ENCODE results near the gene SH3GL3. TPM values are rescaled to one million over a fixed set of nuclear protein-coding genes. Genes with fewer than 3 reads are reported as not detected.

The SH3GL3 gene
- total RNA-seq, 1 experiment from 2014 or later = not detected

DNA sequence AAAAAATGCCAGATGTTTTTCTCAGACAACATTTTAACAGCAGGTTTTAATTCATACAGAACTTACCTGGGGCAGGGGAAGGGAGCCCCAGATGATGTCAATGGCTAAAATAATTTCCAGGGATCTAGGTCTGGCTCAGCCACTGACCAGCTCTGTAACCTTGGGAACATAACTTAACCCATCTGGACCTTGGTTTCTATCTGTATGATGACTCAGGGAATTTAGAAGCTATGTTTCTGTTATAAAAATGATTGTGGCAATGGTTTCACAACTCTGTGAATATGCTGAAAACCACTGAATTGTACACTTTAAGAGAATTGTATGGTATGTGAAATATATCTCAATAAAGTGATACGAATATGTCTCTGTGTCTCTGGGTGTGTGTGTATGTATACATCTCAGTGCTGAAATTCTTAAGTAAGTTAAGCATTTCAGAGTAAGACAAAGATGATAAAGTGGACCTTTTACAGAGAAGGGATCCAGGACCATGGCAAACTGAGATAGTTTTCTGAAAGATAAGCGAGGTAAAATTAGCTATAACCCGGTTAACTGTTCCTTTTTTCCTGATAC lies 2.9 kb downstream of the SH3GL3 start:
- in situ Hi-C loops (cut with HindIII; ENCODE audit: low sequenced_read_pairs) = no loop called here
- DNase-seq (ENCODE audit: low spot score) = no peak

DNA sequence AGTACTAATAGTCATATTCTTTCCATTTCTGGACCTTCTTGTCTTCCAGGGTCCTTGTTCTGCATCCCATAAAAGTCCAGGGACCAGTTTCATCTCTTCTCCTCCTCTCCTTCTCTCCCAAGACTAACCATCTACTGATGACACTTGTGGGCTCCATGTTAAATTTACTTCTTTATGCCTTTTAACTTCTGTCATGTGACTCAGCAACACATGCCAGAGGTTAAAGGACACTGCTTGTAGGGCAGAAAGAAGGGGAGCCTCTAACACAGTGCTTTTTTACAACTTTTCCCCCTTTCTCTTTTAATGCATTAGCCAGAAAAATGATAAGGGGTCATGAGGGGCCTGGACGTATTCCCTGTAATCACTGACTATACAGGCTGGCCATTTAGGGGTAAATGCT lies 10.0 kb downstream of the SH3GL3 start:
- no peak for DNase-seq (ENCODE audit: low spot score)
- in situ Hi-C loops (cut with HindIII; ENCODE audit: low sequenced_read_pairs) = no loop called here

DNA sequence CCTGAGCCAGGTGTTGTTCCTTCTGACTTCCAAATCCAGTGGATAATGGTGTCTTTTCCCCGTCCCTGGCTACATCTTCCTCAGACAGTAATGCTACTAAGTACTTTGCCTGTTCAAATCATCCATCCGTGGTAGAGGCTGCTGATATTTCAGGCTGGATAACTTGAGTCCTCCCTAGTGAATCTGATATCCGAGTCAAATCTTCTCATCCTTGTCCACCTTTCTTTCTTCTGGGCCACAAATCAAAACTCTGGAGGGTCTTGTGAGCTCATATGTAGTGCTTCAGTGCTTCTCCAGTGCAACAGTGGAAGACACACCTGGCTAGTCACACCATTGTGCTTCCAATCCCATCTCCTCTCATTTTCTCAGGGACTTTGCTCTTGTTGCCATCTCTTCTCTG lies 11.2 kb downstream of the SH3GL3 start:
- in situ Hi-C loops (cut with HindIII; ENCODE audit: low sequenced_read_pairs) = no loop called here
- no peak for DNase-seq (ENCODE audit: low spot score)

DNA sequence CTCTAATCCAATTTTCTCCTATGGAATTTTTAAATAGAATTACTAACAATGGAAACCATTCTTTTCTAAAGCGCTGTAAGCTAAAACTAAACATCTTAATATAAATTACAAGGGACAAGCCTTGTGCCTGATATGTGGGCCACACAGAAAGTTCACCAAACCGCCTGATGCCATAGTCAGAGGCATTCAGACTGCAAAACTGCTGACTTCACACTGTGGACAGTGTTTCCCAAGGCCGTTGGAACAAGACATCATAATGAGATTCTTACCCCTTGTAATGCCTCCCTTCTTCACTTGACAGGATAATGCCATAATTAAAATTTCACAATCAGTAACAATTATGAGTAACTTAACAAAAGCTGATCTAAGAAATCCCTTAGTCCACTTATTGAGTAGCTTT lies 14.9 kb downstream of the SH3GL3 start:
- in situ Hi-C loops (cut with HindIII; ENCODE audit: low sequenced_read_pairs) = no loop called here
- no peak for DNase-seq (ENCODE audit: low spot score)

DNA sequence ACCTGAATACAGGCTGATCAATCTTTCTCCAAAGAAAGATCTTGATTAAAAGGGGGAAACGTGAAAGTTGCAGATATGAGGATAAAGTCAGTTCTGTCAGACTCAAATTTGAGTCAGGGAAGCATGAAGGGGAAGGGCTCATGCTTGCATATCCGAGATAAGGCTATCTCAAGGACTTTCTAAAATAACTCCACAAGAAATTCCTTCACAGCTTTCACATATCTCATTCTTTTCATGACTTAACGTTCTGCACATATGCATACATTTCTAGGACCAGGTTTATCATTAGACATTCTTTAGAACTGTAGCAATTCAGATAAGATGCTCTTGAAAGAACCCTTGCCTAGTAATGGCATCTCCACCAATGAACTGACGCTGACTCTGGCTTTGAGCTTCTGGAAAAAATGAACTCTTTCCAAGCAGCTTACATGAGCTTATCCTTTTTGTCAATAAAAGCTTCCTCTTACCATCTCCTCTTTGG lies 15.9 kb downstream of the SH3GL3 start:
- in situ Hi-C loops (cut with HindIII; ENCODE audit: low sequenced_read_pairs) = no loop called here
- DNase-seq (ENCODE audit: low spot score) = no peak

DNA sequence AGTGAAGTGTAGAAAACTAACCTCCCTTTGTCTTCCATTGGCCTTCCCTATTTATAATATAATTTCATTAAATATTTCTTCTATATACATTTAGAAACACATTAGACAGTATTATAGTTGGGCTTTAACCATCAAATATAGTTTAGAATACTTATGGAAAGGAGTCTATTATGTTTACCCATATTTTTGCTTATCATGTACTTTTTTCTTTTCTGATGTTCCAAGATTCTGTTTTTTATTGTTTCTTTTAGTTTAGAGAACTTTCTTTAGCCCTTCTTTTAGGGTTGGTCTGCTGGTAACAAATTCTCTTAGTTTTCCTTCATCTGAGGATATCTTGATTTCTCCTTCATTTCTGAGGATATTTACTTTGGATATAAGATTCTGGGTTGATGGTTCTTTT lies 23.7 kb downstream of the SH3GL3 start:
- in situ Hi-C loops (cut with HindIII; ENCODE audit: low sequenced_read_pairs) = no loop called here
- DNase-seq (ENCODE audit: low spot score) = no peak

DNA sequence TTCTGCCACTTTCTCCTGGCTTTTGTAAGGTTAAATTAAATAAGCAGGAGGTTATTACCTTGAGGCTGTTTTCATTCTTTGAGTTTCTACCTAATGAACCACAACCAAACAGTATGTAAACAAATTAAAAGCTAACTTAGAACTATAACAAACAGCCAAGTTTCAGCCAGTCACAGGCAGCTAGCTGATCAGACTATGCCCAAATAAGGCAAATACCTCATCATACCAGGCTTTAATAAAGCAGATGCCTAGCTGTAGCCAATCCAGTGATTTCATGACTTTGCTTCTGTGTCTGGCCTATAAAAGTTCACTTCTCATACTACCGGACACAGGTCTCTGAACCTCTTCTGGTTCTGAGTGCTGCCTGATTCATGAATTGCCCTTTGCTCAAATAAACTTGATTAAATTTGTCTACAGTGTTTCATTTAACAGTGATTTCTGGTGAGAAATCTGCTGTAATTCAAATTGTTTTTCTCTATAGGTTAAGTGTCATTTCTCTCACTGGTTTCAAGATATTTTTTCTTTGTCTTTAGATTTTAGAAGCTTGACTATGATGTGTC lies 24.2 kb downstream of the SH3GL3 start:
- in situ Hi-C loops (cut with HindIII; ENCODE audit: low sequenced_read_pairs) = no loop called here
- DNase-seq (ENCODE audit: low spot score) = no peak

DNA sequence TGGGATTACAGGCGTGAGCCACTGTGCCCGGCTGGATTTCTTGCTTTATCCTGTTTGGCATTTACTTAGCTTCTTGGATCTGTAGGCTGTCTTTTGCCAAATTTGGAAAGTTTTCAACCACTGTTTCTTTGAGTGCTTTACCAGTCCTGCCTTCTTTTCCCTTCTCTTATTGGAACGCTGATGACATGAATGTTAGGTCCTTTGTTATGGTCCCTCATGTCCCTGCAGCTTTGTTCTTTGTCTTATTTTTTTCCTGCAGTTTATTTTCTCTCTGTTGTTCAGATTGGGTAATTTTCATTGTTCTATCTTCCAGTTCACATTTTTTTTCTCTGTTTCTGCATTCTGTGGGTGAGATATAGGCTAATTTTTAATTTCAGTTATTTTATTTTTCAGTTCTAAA lies 25.0 kb downstream of the SH3GL3 start:
- in situ Hi-C loops (cut with HindIII; ENCODE audit: low sequenced_read_pairs) = no loop called here

DNA sequence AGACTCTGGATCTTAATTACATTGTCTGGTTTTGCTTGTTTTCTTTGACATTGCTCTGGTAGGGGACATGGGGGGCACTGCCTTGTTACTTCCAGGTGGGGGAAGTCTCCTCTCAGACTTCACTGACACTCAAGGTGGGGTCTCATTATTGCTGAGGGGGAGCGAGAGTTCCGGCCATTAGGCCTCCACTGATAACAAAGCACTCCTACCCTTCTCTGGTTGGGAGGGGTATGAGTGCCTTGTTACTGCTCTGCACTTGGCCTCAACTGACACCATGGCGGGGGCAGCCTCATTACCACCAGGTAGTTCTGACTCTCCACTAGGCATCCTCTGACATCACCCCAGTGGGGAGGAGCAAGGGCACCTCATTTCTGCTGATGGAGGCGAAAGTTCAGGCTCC lies 25.7 kb downstream of the SH3GL3 start:
- DNase-seq (ENCODE audit: low spot score) = no peak

More for the DNA sequence above, 25.0 kb downstream of the SH3GL3 start:
- DNase-seq (ENCODE audit: low spot score) = no peak

DNA sequence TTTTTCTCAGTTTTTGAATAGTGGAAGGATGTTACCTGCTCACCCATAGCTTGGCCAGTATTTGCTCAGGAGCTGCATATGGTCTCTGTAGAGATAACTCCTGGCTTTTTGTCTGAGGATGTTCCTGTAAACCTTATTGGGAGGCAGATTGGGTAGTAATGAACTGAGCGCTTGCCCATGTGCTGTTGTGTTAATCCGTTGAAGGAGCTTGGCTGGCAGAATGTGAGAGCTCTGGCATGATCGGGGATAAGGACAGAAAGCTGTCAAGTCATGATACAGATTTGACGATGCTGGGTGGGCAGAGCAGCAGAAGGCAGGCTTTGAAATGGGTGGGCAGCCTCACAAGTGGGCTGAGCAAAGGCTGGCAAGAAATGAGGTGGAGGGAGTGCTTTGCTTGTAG lies 27.4 kb downstream of the SH3GL3 start:
- in situ Hi-C loops (cut with HindIII; ENCODE audit: low sequenced_read_pairs) = no loop called here
- peak; percentile 85 for DNase-seq (ENCODE audit: low spot score)

More for the DNA sequence above, 25.7 kb downstream of the SH3GL3 start:
- in situ Hi-C loops (cut with HindIII; ENCODE audit: low sequenced_read_pairs) = no loop called here

DNA sequence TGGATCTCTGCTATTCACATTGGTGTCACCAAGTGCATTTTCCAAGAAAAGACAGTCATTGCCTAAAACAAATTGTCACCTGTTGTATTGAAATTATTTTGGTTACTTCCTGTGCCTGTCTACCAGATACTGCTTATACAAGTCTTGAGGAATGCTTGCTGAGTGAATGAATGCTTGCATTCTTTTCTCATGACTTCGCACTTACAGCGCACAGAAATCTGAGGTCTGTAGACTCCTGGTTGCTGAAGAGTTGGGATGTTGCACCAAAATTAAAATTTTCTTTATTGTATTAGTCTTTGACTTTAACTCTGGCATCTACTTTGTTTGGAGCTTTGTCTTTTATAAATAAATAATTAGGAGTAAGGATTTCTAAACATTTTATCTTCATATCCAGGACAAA lies 28.4 kb downstream of the SH3GL3 start:
- in situ Hi-C loops (cut with HindIII; ENCODE audit: low sequenced_read_pairs) = no loop called here
- DNase-seq (ENCODE audit: low spot score) = no peak

DNA sequence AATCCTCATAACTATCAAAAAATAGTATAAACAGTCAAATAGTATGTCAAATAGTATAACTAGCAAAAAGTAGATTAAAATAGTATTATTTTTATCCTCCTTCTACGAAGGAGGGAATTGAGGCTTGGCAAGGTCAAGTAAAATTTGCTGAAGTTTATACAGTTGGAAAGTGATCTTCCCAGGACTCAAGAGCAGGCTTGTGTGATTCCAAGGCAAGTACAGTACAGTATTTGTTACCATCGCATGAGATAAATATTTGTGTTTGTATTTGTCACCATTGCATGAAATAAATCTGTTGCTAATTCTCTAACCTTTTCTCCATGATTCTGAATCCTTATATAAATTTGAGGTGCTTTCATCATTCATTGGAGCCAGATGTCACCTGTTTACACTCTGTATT lies 28.9 kb downstream of the SH3GL3 start:
- DNase-seq (ENCODE audit: low spot score) = no peak
- in situ Hi-C loops (cut with HindIII; ENCODE audit: low sequenced_read_pairs) = no loop called here

DNA sequence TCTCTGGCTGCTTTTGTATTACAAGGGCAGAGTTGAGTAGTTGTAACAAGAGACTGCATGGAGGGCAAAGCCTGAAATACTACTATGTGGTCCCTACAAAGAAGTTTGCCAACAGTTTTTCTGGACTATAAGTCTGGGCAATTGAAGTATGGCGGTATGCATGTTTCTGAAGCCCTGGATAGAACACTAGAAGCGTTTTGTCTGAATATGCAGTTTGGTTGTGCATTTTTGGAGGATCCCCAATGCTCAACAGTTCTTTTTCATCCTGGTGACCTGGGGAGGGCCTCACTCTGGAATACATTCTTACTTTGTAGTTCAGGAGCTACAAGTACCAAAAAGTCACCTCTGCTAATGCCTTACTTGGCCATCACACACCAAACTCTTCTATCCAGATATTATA lies 29.6 kb downstream of the SH3GL3 start:
- in situ Hi-C loops (cut with HindIII; ENCODE audit: low sequenced_read_pairs) = no loop called here
- no peak for DNase-seq (ENCODE audit: low spot score)

DNA sequence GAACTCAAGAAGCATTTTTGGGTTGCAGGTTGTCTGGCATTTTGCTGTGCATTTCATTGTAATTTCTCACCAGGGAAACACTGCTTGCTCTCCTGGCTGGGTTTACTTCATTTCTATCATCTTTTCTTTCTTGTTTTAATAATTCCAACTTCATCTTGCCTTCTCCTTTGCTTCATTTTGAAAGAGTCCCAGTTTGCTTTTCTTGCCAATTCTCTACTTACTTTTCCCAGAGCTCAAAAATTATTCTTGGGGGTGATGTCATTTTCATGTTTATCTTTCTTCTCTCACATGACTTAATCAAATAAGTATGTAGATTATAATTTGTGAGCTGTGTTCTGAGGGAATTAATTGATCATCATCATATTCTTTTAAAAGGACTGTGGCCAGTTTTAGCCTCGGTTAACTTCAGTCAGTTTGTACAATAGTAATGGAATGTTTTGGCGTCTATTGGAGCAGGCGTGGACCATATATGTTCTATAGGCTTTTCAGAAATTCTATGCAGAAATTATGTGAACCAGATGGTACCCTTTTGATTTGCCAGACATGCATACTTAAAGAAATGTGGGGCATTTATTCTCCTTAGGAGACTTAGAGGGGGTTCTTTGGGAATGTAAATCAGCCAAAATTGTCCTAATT lies 30.1 kb downstream of the SH3GL3 start:
- in situ Hi-C loops (cut with HindIII; ENCODE audit: low sequenced_read_pairs) = no loop called here
- DNase-seq (ENCODE audit: low spot score) = no peak

DNA sequence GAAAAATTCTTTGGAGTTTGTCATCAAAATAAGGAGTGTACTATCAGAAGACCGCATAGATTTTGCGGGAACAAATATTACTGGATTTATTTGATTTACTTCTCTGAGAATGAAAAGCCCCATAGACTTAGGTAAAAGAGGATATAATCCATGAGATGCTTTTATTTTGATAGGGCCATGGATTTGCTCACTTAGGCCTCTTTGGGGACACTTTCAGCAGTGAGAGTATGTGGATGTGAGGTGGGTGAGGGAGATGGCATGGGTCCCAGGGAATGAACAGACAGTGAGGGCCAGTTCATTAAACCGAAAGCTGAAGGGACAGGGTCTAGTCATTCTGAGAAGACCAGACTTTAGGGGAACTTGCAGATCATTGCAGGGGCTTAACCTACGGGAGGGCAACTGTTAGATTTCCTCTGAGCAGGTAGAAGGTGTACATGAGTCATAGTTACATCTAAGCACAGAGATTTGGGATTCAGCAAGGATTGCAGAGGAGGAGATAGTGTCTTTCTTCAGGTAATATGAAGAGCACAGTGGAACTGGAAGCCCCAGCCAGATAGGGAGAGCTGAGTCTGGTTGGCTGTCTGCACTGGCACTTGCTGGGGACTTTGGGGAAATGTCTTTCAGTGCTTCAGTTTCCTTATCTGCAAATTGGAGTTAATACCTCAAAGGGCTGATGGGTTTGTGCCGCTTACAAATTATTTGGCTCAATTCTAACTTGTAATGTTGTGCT lies 30.8 kb downstream of the SH3GL3 start:
- in situ Hi-C loops (cut with HindIII; ENCODE audit: low sequenced_read_pairs) = no loop called here
- DNase-seq (ENCODE audit: low spot score) = no peak

DNA sequence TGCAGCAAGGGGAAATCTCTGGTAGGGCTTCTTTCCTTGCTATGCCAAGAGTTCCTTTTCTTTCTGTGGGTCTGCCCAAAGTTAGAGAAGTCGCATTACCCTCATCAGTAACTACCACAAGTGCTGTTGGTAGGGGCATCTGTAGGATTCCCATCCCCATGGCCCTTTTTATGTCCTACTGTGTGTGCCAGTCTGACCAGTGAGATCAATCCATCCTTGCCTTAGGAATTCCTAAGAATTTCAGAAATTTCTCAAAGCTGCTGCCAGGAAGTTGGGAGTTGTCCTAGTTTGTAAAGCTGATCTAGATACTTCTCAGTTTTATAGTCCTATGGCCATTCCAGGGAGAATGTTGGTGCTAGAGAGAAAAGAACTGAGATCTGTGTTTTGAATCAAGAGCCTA lies 36.5 kb downstream of the SH3GL3 start:
- in situ Hi-C loops (cut with HindIII; ENCODE audit: low sequenced_read_pairs) = no loop called here

DNA sequence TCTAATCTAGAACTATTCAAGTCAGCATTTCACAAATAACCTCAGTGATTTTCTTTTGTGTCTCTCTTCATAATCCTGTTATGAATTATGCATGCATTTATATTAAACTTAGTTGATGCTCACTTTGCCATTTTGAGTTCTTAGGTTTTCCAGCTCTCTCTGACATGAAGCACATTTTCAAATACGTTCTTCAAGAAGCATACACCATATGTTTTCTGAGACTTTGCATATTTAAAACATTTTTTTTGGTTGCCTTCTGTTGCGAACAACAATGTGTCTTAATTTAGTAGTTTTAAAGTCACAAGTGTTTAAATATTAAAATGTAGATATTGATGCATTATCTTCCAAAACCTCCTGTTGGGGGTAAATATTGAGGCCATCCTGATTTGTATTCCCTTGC lies 37.5 kb downstream of the SH3GL3 start:
- in situ Hi-C loops (cut with HindIII; ENCODE audit: low sequenced_read_pairs) = no loop called here
- no peak for DNase-seq (ENCODE audit: low spot score)

More for the DNA sequence above, 36.5 kb downstream of the SH3GL3 start:
- DNase-seq (ENCODE audit: low spot score) = no peak

DNA sequence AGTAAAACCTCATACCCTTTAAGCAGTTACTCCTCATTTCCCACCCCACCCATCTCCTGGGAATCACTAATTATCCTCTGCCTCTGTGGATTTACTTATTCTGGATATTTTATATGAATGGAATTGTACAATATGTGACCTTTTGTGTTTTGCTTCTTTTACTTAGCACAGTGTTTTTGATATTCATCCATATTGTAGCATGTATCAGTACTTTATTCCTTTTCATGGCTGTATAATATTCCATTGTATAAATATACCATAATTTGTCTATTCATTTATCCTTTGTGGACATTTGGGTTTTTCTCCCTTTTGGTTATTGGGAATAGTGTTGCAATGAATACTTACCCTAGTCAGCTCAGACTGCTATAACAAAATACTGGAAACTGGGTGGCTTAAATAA lies 39.2 kb downstream of the SH3GL3 start:
- in situ Hi-C loops (cut with HindIII; ENCODE audit: low sequenced_read_pairs) = no loop called here
- no peak for DNase-seq (ENCODE audit: low spot score)

DNA sequence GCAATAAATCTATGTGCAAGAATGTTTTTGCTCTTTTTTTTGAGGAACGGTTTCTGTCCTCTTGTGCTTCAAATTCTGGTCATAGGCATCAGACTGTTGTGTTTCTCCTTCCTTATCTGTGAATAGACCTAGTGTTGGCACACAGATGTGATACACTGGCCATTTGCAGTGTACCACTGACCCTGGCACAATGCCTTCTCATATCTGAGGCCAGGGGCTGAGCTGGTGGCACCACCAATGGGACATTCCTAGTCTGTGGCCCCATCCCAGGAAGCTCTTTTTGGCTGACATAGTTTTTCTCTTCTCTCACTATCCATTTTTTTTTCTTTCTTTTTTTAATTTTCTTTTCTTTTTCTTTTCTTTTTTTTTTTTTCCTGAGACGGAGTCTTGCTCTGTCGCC lies 40.4 kb downstream of the SH3GL3 start:
- in situ Hi-C loops (cut with HindIII; ENCODE audit: low sequenced_read_pairs) = no loop called here
- no peak for DNase-seq (ENCODE audit: low spot score)

DNA sequence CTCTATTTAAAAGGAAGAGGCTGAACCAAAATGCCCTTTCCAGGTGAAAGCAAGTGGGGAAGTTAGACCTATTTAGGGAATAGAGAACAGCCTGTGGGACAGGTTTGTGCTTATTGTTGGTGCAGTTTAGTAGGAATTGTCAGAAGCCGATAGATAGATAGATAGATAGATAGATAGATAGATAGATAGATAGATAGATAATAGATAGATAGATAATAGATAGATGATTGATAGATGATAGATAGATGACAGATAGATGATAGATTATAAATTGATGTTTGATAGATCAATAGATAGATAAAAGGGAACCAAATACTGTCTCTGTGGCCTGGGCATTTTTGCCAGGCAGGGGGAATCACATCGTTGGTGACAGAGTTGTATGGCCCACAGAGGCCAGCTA lies 42.5 kb downstream of the SH3GL3 start:
- in situ Hi-C loops (cut with HindIII; ENCODE audit: low sequenced_read_pairs) = no loop called here

More for the DNA sequence above, 42.5 kb downstream of the SH3GL3 start:
- no peak for DNase-seq (ENCODE audit: low spot score)

Measured in G401 (cell line).